ENCODE results near the gene RIPOR3.
A peak's percentile ranks its signal among the peaks of the same experiment; 100 is the strongest.
"Not testable (repeated sequence)": the region's sequence is repeated elsewhere in the genome, so short reads cannot be mapped to it uniquely, and the experiment has no call there.

Gene RIPOR3

DNA sequence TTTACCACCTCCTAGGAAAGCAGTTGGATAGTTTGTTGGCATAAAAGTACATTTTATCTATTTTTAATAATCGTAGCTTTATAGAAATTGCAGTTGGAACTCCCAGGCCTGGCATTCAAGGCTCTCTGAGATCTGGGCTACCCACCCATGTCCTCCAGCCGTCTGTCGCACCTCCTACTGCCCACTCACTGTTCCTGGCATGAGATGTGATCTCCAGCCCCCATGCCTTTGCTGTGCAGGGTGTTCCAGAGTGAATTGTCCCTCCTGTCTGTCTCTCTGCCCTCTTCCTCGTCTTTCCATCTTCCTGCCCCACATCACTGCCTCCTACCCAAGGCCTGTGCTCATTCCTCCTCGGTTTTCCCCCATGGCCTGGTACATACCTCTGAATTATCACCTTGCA, 130.5 kb downstream of the RIPOR3 start:
- peak in 22 of 58 donors; percentile 10 to 64 (median 40) for DNase-seq

- DNase-seq = no peak
Observed at GRCh38 chr20:50559856-50560638, 131.3 kb downstream of the RIPOR3 start.

- DNase-seq = no peak
Observed at GRCh38 chr20:50559149-50559548, 132.2 kb downstream of the RIPOR3 start.

DNA sequence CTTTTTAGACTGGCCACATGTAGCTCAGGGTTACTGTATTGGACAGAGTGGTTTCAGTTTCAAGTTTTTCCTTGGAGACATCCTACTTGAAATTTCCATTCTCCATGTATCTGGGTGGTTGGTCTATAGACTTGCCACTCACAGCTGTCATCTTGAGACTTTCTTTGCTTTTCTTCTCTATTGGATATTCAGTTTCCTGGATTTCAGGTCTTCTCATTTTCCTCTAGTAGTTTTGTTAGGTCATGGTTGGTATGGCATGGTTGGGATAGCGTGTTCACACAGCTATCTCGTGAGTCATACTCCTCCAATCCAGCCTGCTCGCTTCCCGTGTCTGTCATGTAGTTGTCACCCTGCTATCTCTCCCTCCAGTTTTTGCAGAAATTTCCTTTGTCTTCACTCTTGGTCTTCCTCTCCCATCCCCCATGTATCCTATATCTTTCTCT, 132.8 kb downstream of the RIPOR3 start:
- DNase-seq = no peak

GRCh38 chr20:50557549-50558134, 133.7 kb downstream of the RIPOR3 start:
- no peak for DNase-seq

- no peak for DNase-seq
Observed at GRCh38 chr20:50555662-50556061, 135.7 kb downstream of the RIPOR3 start.

GRCh38 chr20:50554694-50555579, 136.4 kb downstream of the RIPOR3 start:
- DNase-seq = no peak

GRCh38 chr20:50552979-50553378, 138.4 kb downstream of the RIPOR3 start:
- DNase-seq = no peak

DNA sequence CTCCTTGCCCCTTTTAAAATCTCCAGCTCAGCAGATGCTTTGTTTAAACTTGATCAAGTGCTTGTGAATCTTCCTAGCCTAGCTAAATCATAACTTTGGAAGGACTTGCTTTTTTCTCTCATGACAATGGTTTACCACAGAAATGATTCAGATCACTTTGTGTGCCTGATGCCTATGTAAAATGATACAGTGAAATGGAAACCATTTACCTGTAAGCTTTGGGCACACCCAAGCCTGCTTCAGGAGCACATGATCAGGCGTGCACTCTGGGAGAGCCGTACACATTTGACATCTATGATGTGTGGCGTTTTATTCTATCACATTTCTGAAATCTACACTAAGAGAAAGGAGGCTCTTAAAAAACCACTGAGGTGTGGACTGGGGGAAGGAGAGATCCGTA, 140.1 kb downstream of the RIPOR3 start:
- DNase-seq = no peak

DNA sequence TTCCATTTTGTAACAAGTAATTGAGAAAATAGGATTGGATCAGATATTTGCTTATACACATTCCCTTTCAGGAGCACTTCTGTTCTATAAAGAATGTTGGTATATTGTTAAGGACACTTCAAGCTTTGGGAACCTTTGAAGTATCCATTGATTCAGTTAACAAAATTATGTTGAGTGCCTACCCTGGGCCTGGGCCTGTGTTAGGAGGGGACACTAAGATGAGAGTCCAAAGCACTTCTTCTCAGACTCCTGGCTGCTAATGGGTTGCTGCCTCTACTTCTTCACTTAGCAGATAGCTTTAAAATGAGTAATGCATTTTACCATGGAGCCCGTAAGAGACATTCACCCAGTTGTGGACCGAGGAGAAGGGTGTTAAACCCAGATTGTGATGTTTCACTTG, 140.8 kb downstream of the RIPOR3 start:
- no peak for DNase-seq

DNA sequence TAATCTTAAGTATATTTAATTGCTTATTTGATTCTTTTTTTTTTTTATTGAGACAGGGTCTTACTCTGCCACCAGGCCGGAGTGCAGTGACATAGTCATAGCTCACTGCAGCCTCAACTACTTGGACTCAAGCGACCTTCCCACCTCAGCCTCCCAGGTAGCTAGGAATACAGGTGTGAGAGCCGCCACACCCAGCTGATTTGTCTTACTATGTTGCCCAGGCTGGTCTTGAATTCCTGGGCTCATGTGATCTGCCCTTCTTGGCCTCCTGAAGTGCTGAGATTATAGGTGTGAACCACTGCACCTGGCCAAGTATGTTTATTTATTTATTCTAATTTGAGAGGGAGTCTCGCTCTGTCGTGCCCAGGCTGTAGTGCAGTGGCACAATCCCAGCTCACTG, 142.9 kb downstream of the RIPOR3 start:
- DNase-seq = no peak

- DNase-seq = no peak
Observed at GRCh38 chr20:50547964-50548363, 143.4 kb downstream of the RIPOR3 start.

- DNase-seq = no peak
Observed at GRCh38 chr20:50546729-50547314, 144.5 kb downstream of the RIPOR3 start.

GRCh38 chr20:50545126-50545525, 146.2 kb downstream of the RIPOR3 start:
- DNase-seq = no peak

- no peak for DNase-seq
Observed at GRCh38 chr20:50543326-50543725, 148.0 kb downstream of the RIPOR3 start.

DNA sequence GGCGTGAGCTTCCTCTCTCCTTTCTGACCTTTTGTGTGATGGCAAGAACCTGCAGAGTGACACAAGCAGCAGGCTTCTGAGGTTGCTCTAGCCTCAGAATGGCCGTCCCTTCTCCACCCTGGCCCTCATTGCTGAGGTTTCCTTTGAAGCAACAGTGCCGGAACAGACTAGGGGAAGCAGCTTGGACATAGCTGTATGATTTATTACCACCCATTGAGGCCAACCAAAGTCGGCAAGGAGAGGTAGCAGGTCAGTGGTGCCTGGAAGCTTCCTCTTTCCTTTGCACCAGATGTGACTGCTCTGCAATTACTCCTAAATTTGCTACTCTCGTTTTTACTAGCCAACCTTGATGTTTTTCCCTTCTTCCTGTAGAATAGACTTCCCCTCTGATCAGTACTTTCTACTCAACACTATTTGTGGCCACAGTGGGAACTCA, 149.7 kb downstream of the RIPOR3 start:
- DNase-seq = no peak

DNA sequence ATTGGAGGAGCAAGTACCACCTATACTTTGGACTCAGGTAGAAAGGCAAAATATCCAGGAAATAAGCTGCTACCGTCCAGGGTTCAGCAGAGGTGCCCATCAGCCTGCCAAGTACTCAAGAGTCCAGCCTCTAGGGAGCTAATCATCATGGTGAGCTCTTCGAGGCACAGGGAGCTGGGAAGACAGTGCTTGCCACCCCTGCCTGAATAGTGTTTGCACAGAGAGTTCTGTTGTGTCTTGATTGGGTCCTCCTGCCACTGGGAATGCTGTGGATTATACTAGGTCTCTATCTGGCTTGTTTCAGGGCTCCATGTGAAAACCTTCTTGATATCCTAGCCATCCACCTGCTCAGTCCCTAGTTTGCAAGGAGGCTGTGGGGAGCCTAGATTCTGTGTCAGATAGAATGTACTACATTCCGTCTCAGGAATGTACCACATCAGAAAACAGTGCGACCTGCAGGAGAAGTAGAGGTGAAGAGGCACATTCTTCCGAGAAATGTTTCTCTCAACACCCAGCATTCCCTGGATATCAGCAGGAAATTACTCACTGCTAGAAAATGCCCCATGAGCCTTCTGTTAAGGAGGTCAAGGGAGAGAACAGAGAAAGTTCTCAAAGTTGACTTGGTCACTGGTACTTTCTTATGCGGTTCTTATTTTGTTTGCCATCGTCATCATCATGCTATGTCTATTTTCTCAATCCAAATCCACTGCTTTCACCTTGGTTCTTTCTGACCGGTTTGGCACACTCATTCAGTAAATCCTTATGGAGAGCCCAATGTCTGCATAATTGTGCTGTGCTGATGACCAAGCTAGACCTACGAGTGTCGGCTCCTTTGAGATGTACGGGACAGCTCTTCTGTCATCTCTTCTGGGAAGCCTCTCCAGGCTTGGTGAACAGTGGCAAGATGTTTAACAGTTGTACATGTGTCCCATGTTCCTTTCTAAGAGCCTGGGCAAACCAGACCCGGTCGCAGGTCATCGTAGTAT, 150.4 kb downstream of the RIPOR3 start:
- DNase-seq = no peak

DNA sequence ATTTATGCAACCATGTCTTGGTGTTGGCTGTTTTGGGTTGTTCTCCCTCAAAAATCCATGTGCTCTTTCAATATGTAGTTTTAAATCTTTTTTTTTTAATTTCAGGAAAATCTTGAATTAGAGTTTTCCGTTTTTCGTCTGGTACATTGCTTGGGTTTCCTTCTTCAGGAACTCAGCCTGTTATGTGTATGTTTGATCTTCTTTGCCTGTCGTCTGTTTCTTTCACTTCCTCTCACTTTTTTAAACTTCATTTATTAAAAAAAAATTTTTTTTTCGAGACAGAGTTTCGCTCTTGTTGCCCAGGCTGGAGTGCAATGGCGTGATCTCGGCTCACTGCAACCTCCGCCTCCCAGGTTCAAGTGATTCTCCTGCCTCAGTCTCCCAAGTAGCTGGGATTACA, 151.5 kb downstream of the RIPOR3 start:
- not testable (repeated sequence) for DNase-seq

DNA sequence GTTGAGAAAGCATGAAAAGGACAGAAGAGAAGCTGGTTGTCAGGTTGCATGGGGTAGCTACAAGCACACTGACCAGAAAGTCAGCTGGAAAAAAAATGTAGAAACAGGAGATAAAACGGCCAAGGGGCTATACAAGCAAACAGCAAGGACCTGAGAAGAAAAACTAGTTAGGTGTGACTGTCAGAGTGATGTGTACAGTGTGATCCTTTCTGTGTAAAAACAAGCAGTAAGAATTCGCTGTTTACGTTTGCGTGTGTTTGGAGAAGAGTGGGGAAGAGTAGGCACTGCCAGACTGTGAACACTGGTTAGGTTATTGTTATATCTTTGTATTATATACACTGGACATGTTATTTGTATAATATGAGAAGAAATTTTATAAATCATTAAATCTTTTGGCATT, 153.1 kb downstream of the RIPOR3 start:
- no peak for DNase-seq

GRCh38 chr20:50537546-50538201, 153.7 kb downstream of the RIPOR3 start:
- DNase-seq = no peak

Measured in anterior cingulate cortex (tissue), 58 donors.